Liver (tissue), 9 donors: ENCODE results near the gene IL1RL1. TPM values are rescaled to one million over a fixed set of nuclear protein-coding genes. Genes with fewer than 3 reads are reported as not detected.

ENCODE experiments used
- DNase-seq: peaks from one replicate; pipeline ENCODE4 v3.0.0-alpha.2; 2017; ENCODE audit warnings: low spot score
- H3K27ac ChIP-seq, 2 donors: one replicate each; pipeline ENCODE4 v1.7.0; 2013; ENCODE audit warnings: inconsistent platforms in 2 of 2, low read length in 2 of 2, control low read depth in 1 of 2, low read depth in 1 of 2, mild to moderate bottlenecking in 1 of 2
- H3K27me3 ChIP-seq, 4 donors: one replicate each; pipeline versions ENCODE4 v1.6.1 to v1.7.0; 2013; ENCODE audit warnings: low read length in 3 of 4, inconsistent platforms in 1 of 4, mild to moderate bottlenecking in 1 of 4, moderate library complexity in 1 of 4; ENCODE audit not compliant: control insufficient read depth in 4 of 4, insufficient read depth in 4 of 4
- H3K36me3 ChIP-seq, 4 donors: one replicate each; pipeline versions ENCODE4 v1.6.1 to v1.7.0; 2013; ENCODE audit warnings: low read length in 3 of 4, mild to moderate bottlenecking in 3 of 4, low read depth in 1 of 4, moderate library complexity in 1 of 4; ENCODE audit not compliant: control insufficient read depth in 4 of 4, insufficient read depth in 3 of 4
- H3K4me1 ChIP-seq, 4 donors: one replicate each; pipeline versions ENCODE4 v1.6.1 to v1.7.0; 2013; ENCODE audit warnings: low read length in 3 of 4, mild to moderate bottlenecking in 3 of 4, moderate library complexity in 1 of 4; ENCODE audit not compliant: control insufficient read depth in 4 of 4, insufficient read depth in 4 of 4
- H3K4me3 ChIP-seq, 3 donors: one replicate each; pipeline versions ENCODE4 v1.6.1 to v1.7.0; 2013; ENCODE audit warnings: low read length in 3 of 3, control low read depth in 1 of 3, low read depth in 1 of 3, mild to moderate bottlenecking in 1 of 3
- H3K9ac ChIP-seq, 2 donors: one replicate each; pipeline ENCODE4 v1.7.0; 2013; ENCODE audit warnings: low read length in 2 of 2, mild to moderate bottlenecking in 2 of 2, moderate library complexity in 2 of 2, control low read depth in 1 of 2, low read depth in 1 of 2
- H3K9me3 ChIP-seq, 4 donors: one replicate each; pipeline versions ENCODE4 v1.6.1 to v1.7.0; 2013; ENCODE audit warnings: low read length in 3 of 4; ENCODE audit not compliant: control insufficient read depth in 4 of 4
- ATF3 ChIP-seq: IDR thresholded peaks from 2 replicates; pipeline ENCODE4 v1.6.1; 2016; ENCODE audit warnings: antibody characterized with exemption
- CTCF ChIP-seq: fragments of 150-350 bp; IDR thresholded peaks from 2 replicates; pipeline ENCODE4 v1.5.1; 2017; ENCODE audit warnings: improper control_type of control experiment, low read depth, low read length; ENCODE audit not compliant: missing input control
- FOXA1 ChIP-seq: IDR thresholded peaks from 2 replicates; pipeline ENCODE4 v1.6.1; 2016; ENCODE audit warnings: antibody characterized with exemption
- FOXA2 ChIP-seq: IDR thresholded peaks from 2 replicates; pipeline ENCODE4 v1.6.1; 2016; ENCODE audit warnings: antibody characterized with exemption
- GABPA ChIP-seq, 2 donors: IDR thresholded peaks in 1 of 2; conservative IDR thresholded peaks in 1 of 2; 2 replicates each; pipeline ENCODE4 v1.6.1; 2016; ENCODE audit warnings: antibody characterized with exemption in 2 of 2, mild to moderate bottlenecking in 1 of 2, moderate library complexity in 1 of 2
- HNF4A ChIP-seq, 2 donors: conservative IDR thresholded peaks; 2 replicates each; pipeline ENCODE4 v1.6.1; 2016; ENCODE audit warnings: antibody characterized with exemption in 2 of 2, mild to moderate bottlenecking in 2 of 2
- HNF4G ChIP-seq: IDR thresholded peaks from 2 replicates; pipeline ENCODE4 v1.6.1; 2016; ENCODE audit warnings: antibody characterized with exemption
- JUND ChIP-seq, 2 donors: IDR thresholded peaks; 2 replicates each; pipeline ENCODE4 v1.6.1; 2016; ENCODE audit warnings: antibody characterized with exemption in 2 of 2
- MAX ChIP-seq: IDR thresholded peaks from 2 replicates; pipeline ENCODE4 v1.6.1; 2016; ENCODE audit warnings: antibody characterized with exemption
- RAD21 ChIP-seq, 2 donors: IDR thresholded peaks; 2 replicates each; pipeline ENCODE4 v1.6.1; 2016; ENCODE audit warnings: antibody characterized with exemption in 2 of 2, mild to moderate bottlenecking in 2 of 2
- REST ChIP-seq: IDR thresholded peaks from 2 replicates; pipeline ENCODE4 v1.6.1; 2016; ENCODE audit warnings: antibody characterized with exemption, mild to moderate bottlenecking
- RXRA ChIP-seq, 2 donors: IDR thresholded peaks; 2 replicates each; pipeline ENCODE4 v1.6.1; 2017 to 2018; ENCODE audit warnings: antibody characterized with exemption in 2 of 2, mild to moderate bottlenecking in 1 of 2
- SP1 ChIP-seq: IDR thresholded peaks from 2 replicates; pipeline ENCODE4 v1.6.1; 2018; ENCODE audit warnings: antibody characterized with exemption, mild to moderate bottlenecking
- TAF1 ChIP-seq: conservative IDR thresholded peaks from 2 replicates; pipeline ENCODE4 v1.6.1; 2016; ENCODE audit warnings: antibody characterized with exemption, mild to moderate bottlenecking
- YY1 ChIP-seq: IDR thresholded peaks from 2 replicates; pipeline ENCODE4 v1.6.1; 2016; ENCODE audit warnings: antibody characterized with exemption, mild to moderate bottlenecking
- ZBTB33 ChIP-seq: IDR thresholded peaks from 2 replicates; pipeline ENCODE4 v1.6.1; 2016; ENCODE audit warnings: antibody characterized with exemption
- WGBS: extraction: QIAGEN DNeasy Blood & Tissue Kit; methylation state at CpG from one replicate; pipeline ENCODE4 v1.1.7; 2013; 5-methylcytosine and 5-hydroxymethylcytosine counted together
- polyA plus RNA-seq, 2 donors: library from polyadenylated mRNA; stranded (reverse) in 1 of 2; unstranded in 1 of 2; fragments of 200-250 nt in 1 of 2; fragments of >200 nt in 1 of 2; fragmentation: Nextera tagmentation in 1 of 2; extraction: Ambion mirVana in 1 of 2; gene quantifications; one replicate each; pipeline versions ENCODE4 v1.2.1 to v1.2.3, GENCODE V29; 2013 to 2015
- total RNA-seq, 2 donors: library from RNA; depleted of rRNA; stranded (reverse); fragments of >200 nt; gene quantifications; one replicate each; pipeline ENCODE4 v1.2.3, GENCODE V29; 2014
- donor health status: healthy.
- donor health status: healthy.
- donor health status: healthy.
- donor health status: healthy.
- donor health status: healthy.

Gene IL1RL1
- total and polyA plus RNA-seq, 4 donors, result 0.75 to 6.2 (median 3.2) TPM

- Histone ChIP-seq H3K4me1 (no peaks in the 10 kb centered on the region), H3K36me3 (no peaks in the 10 kb centered on the region), H3K27me3 (no peaks in the 10 kb centered on the region), H3K9me3 (no peaks in the 10 kb centered on the region), H3K4me3 (no peak overlapping the region), H3K27ac (no peak overlapping the region), H3K9ac (no peak overlapping the region)
- no peak for DNase-seq
- 89% methylated on average over 7 of the region's 7 CpGs for WGBS
- TF ChIP-seq REST, result no peak
- no peak for TF ChIP-seq HNF4A (conservative IDR thresholded peaks at IDR 0.05)
- no peak for TF ChIP-seq HNF4G
- TF ChIP-seq ATF3, result no peak
- no peak for TF ChIP-seq TAF1
- no peak for TF ChIP-seq MAX
- no peak for TF ChIP-seq ZBTB33
- TF ChIP-seq GABPA (IDR thresholded peaks at IDR 0.05 in 1 of 2, conservative IDR thresholded peaks at IDR 0.05 in 1 of 2), result no peak
- no peak for TF ChIP-seq RXRA (IDR thresholded peaks at IDR 0.05)
- TF ChIP-seq SP1, result no peak
- no peak for TF ChIP-seq YY1
Measured at GRCh38 chr2:102340778-102341177, 29.4 kb downstream of the IL1RL1 start.

GRCh38 chr2:102342888-102343287, 31.5 kb downstream of the IL1RL1 start:
- no peak for DNase-seq
- no peak for TF ChIP-seq JUND (IDR thresholded peaks at IDR 0.05)
- peak in 1 of 2 donors; percentile 38 for TF ChIP-seq RAD21 (IDR thresholded peaks at IDR 0.05)
- no peak overlapping the region for H3K27ac ChIP-seq
- H3K9ac ChIP-seq, result no peak overlapping the region
- WGBS, result 52% methylated on average over 3 of the region's 3 CpGs
- H3K9me3 ChIP-seq, result no peaks in the 10 kb centered on the region
- no peaks in the 10 kb centered on the region for H3K27me3 ChIP-seq
- no peaks in the 10 kb centered on the region for H3K4me1 ChIP-seq
- no peak overlapping the region for H3K4me3 ChIP-seq
- no peaks in the 10 kb centered on the region for H3K36me3 ChIP-seq

- Histone ChIP-seq H3K27me3 (no peaks in the 10 kb centered on the region), H3K27ac (no peak overlapping the region), H3K4me3 (no peak overlapping the region), H3K4me1 (no peaks in the 10 kb centered on the region), H3K9me3 (no peaks in the 10 kb centered on the region), H3K9ac (no peak overlapping the region), H3K36me3 (no peaks in the 10 kb centered on the region)
- no peak for DNase-seq
- 89% methylated on average over 3 of the region's 3 CpGs for WGBS
- TF ChIP-seq CTCF (no peak), HNF4G (no peak), FOXA1 (no peak), REST (no peak), FOXA2 (no peak), SP1 (no peak), JUND (IDR thresholded peaks at IDR 0.05) (no peak)
Measured at GRCh38 chr2:102344397-102344796, 33.0 kb downstream of the IL1RL1 start.
